Stimulated activated naive B cell treated with anti-CD40 and anti-IgM and Interleukin-4, amounts not matched to agents 10 μg/mL and 1 μg/mL and 100 μg/mL, for 72 hours (primary cell): ENCODE data around the gene HOXD9.

ENCODE experiments used
- ATAC-seq, 2 donors: fragments of 150-1000 bp; cut with Tn5 transposase; replicated peaks; 2 replicates each; pipeline ENCODE4 v1.10.0; 2021; ENCODE audit warnings: moderate library complexity in 1 of 2
- DNase-seq: peaks from one replicate; pipeline ENCODE4 v3.0.0; 2021
- H3K27ac Mint-ChIP-seq: one replicate; pipeline ENCODE4 v1.8.0; 2022; ENCODE audit warnings: mild to moderate bottlenecking, mixed read lengths
- H3K27me3 Mint-ChIP-seq, 2 donors: one replicate each; pipeline ENCODE4 v1.8.0; 2022; ENCODE audit warnings: mixed read lengths in 2 of 2
- H3K36me3 Mint-ChIP-seq, 2 donors: one replicate each; pipeline ENCODE4 v1.8.0; 2022; ENCODE audit warnings: mixed read lengths in 2 of 2, mild to moderate bottlenecking in 1 of 2
- H3K4me1 Mint-ChIP-seq, 2 donors: one replicate each; pipeline ENCODE4 v1.8.0; 2022; ENCODE audit warnings: mixed read lengths in 2 of 2, mild to moderate bottlenecking in 1 of 2
- H3K4me3 Mint-ChIP-seq, 2 donors: one replicate each; pipeline ENCODE4 v1.8.0; 2022; ENCODE audit warnings: mild to moderate bottlenecking in 2 of 2, mixed read lengths in 2 of 2, moderate library complexity in 1 of 2
- H3K9me3 Mint-ChIP-seq, 2 donors: one replicate each; pipeline ENCODE4 v1.8.0; 2022; ENCODE audit warnings: mixed read lengths in 2 of 2, mild to moderate bottlenecking in 1 of 2

HOXD9 gene

DNA sequence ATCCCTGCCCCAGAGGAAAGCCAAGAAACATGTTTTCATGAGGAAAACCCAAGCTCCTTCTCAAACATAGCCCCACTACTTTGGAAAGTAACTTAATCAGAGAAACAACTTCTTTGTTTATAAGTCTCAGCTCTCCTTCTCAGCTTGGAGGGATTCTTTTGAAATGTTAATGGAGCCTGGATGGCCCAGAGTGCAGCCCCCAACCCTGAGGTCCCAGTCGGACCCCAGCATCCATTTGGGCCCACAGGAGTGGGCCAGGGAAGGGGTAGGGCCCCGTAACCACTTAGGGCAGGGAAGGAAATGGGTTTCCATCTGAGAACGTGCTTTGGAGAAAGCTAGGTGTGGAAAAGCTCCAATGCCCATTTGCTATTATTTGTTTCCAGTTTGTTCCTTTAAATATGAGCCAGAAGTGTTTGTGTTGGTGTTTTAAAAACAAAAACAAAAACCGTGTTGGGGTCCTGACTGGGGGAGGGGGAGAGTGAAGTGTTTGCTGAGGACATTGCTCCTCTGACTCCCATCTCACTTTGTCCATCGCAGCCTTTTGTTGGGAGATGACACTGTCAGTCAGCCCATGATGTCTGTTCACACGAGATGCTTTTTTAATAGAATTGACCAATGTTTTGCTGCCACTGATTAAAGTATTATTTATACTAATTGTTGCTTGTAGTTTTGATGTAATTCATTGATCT lies 33.0 kb downstream of the HOXD9 start:
- Mint-ChIP-seq H3K27me3 (peaks cover 53 to 92% of the 10 kb centered on the region in 2 donors), H3K4me1 (peaks cover 5 to 13% of the 10 kb centered on the region in 2 donors), H3K4me3 (no peak overlapping the region), H3K27ac (no peak overlapping the region), H3K36me3 (peaks cover 0 to 5% of the 10 kb centered on the region in 2 donors), H3K9me3 (peaks cover 0 to 4% of the 10 kb centered on the region in 2 donors)
- no peak for ATAC-seq
- DNase-seq, result no peak

DNA sequence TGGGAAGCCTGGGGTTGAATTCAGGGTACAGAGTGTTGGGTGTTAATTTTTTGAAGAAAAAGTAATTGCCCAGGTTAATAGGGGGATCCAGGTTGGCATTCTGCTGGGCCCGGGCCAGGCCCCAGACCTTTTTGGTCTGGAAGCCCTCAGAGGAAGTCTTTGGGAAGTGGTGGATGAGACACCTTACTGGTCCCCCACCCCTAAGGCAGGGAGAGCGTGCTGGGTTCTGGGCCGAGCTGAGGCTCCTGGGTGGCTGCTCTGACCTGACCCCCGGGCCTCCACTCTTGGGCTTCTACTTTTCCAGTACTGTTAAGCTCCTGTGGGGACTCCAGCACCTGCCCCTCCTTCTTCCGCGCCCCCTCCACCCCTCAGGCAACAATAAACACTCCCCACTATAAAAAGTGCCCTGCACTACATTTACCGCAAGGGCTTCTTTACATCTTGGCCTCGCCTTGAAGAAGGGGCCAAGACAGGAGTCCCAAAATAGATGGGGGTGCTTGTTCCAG lies 33.8 kb downstream of the HOXD9 start:
- ATAC-seq (no peak), DNase-seq (no peak)
- Mint-ChIP-seq H3K27me3 (peaks cover 53 to 92% of the 10 kb centered on the region in 2 donors), H3K4me1 (peaks cover 7 to 8% of the 10 kb centered on the region in 2 donors), H3K4me3 (no peak overlapping the region), H3K27ac (peak overlapping the region; percentile 42), H3K36me3 (peaks cover 0 to 4% of the 10 kb centered on the region in 2 donors), H3K9me3 (peaks cover 0 to 7% of the 10 kb centered on the region in 2 donors)

- H3K36me3 Mint-ChIP-seq, result peaks cover 0 to 4% of the 10 kb centered on the region in 2 donors
- peak within 1 kb of the TSS; percentile 84 for H3K27ac Mint-ChIP-seq
- peaks cover 0 to 7% of the 10 kb centered on the region in 2 donors for H3K9me3 Mint-ChIP-seq
- DNase-seq, result no peak
- peaks cover 6 to 7% of the 10 kb centered on the region in 2 donors for H3K4me1 Mint-ChIP-seq
- peak within 1 kb of the TSS; percentile 1 to 71 for H3K4me3 Mint-ChIP-seq
- peaks cover 56 to 92% of the 10 kb centered on the region in 2 donors for H3K27me3 Mint-ChIP-seq
- no peak for ATAC-seq
These were observed 34.4 kb downstream of the HOXD9 start, which contains the start of gene HOXD3 for GRCh38 chr2:176156807-176157498. Gene HOXD3, plus strand, starts transcription at chr2:176157307. Its CDS starts 11,808 bp downstream, at chr2:176169115.

DNA sequence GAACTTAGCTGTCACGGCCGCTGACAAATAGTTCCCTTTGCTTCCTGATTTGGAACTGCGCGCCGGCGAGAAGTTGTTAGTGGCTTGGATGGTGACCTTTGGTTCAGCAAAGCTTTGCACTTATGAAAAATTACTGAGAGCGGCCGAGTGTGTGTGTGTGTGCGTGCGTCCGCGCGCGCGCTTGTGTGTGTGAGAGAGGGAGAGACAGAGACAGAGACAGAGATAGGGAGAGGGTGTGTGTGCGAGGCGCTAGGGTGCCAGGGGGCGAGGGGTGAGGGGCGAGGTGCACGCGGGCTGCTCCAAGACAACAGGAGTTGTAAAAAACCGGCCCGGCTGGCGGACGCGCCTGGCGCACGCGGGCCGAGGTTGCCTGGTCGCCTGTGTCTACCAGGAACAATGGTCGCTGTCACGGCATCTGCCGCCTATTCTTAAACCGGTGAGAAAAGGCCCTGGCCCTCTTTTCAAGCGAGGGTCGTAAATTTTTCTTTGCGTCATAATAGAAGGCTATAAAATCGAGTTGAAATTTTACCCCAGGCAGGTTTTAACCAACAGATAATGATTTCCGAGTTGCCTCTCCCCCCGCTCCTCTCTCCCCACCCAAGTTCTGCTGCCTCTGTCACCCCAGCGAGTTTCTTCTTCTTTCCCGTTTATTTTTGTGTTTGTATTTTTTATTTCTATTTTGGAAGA lies 35.1 kb downstream of the HOXD9 start:
- Mint-ChIP-seq H3K27me3 (peaks cover 60 to 90% of the 10 kb centered on the region in 2 donors), H3K9me3 (peaks cover 0 to 7% of the 10 kb centered on the region in 2 donors), H3K4me1 (peaks cover 6 to 7% of the 10 kb centered on the region in 2 donors), H3K36me3 (peaks cover 0 to 4% of the 10 kb centered on the region in 2 donors), H3K27ac (peak overlapping the region; percentile 84), H3K4me3 (peak overlapping the region; percentile 1 to 71)
- DNase-seq (no peak), ATAC-seq (no peak)

DNA sequence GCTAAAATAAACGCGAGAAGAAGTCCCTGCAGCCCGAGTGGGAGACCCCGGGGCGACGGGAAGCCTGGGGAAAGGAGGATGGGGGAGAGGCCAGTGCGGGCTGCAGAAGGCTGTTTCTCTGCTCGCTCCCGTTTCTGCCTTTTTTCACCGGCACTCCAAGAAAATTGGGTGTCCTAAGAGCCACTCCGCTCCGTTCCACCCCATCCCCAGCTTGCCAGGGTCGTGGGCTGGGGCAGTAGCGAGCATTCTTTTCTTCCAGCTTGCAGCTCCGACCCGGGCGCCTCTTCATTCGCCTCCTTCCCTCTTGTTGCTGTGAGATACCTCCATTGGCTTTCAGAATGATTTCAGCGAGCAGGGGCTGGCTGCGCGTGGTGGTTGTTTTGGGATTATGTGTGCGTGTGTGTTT lies 35.7 kb downstream of the HOXD9 start:
- H3K36me3 Mint-ChIP-seq, result peaks cover 0 to 4% of the 10 kb centered on the region in 2 donors
- peaks cover 61 to 89% of the 10 kb centered on the region in 2 donors for H3K27me3 Mint-ChIP-seq
- no peak for DNase-seq
- ATAC-seq, result no peak
- peak overlapping the region; percentile 85 for H3K27ac Mint-ChIP-seq
- peaks cover 6 to 8% of the 10 kb centered on the region in 2 donors for H3K4me1 Mint-ChIP-seq
- peaks cover 0 to 7% of the 10 kb centered on the region in 2 donors for H3K9me3 Mint-ChIP-seq
- peak overlapping the region in 1 of 2 donors; percentile 23 for H3K4me3 Mint-ChIP-seq

- Mint-ChIP-seq H3K9me3 (peaks cover 5 to 8% of the 10 kb centered on the region in 2 donors), H3K27ac (peak overlapping the region; percentile 80), H3K4me3 (no peak overlapping the region), H3K36me3 (peaks cover 0 to 9% of the 10 kb centered on the region in 2 donors), H3K27me3 (peaks cover 69 to 91% of the 10 kb centered on the region in 2 donors), H3K4me1 (peaks cover 6 to 9% of the 10 kb centered on the region in 2 donors)
- ATAC-seq (no peak), DNase-seq (no peak)
These were observed 36.5 kb downstream of the HOXD9 start for GRCh38 chr2:176158855-176159662.

GRCh38 chr2:176159663-176160250 lies 37.2 kb downstream of the HOXD9 start:
- Mint-ChIP-seq H3K27ac (peak overlapping the region; percentile 80), H3K27me3 (peaks cover 67 to 91% of the 10 kb centered on the region in 2 donors), H3K9me3 (peaks cover 7 to 10% of the 10 kb centered on the region in 2 donors), H3K36me3 (peaks cover 0 to 12% of the 10 kb centered on the region in 2 donors), H3K4me1 (peaks cover 6 to 9% of the 10 kb centered on the region in 2 donors), H3K4me3 (peak overlapping the region in 1 of 2 donors; percentile 28)
- ATAC-seq (no peak), DNase-seq (no peak)

DNA sequence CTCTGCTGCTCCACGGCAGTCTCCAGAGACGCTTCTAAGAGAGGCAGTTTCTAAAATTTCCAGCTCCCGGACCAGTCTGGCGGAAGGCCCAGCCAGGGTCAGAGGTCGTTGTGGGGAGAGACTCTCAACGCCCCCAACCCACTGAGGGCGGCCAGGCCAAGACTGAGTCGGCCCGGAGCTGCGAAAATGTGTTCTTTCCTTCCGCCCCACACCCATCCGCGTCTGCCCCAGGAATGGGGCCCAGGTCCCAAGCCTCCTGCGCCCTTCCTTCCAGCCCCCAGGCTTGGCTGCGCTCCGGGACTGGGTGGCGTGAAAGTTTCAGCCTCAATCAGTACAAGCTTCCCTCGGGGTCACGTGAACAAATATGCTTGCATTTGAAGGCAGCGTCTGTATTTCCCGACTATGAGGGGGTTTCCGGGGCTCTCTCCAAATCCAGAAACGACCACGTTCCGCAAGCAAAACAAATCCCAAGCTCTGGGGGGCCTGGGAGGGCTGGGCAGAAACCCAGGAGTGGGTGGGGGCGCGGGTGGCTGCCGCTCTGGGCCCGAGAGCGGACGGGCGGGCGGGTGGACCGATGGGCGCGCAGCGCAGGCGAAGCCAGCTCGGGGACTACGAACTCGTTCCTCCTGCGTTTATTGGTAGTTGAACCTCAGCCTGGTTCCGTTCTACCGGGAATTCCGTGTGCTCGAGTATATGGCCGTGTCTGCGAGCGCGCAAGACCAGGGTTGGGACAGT lies 37.9 kb downstream of the HOXD9 start:
- Mint-ChIP-seq H3K4me1 (peaks cover 6 to 9% of the 10 kb centered on the region in 2 donors), H3K27me3 (peaks cover 64 to 91% of the 10 kb centered on the region in 2 donors), H3K36me3 (peaks cover 0 to 12% of the 10 kb centered on the region in 2 donors), H3K27ac (peak overlapping the region; percentile 71), H3K4me3 (no peak overlapping the region), H3K9me3 (peaks cover 7 to 10% of the 10 kb centered on the region in 2 donors)
- DNase-seq, result no peak
- ATAC-seq, result no peak

DNA sequence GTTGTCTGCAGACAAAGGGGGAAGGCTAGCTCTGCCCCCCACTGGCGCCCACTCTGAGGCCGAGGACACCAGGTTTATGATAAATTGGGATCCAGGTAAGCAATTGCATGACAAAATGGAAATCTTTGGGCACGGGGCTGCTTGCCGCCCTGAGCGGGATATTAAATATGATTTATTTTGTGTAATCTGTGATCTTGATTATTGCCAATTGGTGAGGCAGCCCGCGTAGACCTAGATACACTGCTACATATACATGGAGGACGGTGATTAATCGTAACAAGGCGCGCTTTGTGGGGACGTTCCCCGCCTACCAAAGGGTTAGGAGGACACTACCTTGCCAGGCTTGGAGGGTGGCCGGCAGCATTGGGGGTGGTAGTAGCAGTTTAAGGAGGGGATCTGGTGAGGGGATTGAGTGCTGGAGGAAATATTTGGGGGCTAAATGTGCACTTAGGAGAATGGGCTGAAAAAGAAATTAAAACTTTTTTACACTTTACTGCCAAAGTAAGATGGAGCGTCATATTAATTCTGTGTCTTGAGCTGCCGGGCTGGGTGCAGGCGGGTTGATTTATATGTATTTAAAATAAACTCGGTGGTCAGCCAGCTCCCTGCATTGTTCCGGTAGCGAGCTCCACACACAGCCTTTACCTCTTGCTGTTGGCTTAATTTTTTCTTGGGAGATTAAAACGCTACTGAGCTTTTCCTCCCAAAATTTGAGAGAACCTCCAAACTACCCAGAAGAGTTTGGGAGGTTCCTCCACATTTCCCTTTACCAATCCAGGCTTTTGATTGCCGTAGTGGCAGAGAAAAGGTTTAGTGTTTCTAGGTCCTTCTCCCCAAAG lies 38.7 kb downstream of the HOXD9 start:
- Mint-ChIP-seq H3K27ac (peak overlapping the region; percentile 71), H3K9me3 (peaks cover 7 to 10% of the 10 kb centered on the region in 2 donors), H3K4me1 (peaks cover 6 to 9% of the 10 kb centered on the region in 2 donors), H3K27me3 (peaks cover 68 to 91% of the 10 kb centered on the region in 2 donors), H3K36me3 (peaks cover 0 to 12% of the 10 kb centered on the region in 2 donors), H3K4me3 (no peak overlapping the region)
- ATAC-seq, result no peak
- no peak for DNase-seq

- DNase-seq, result no peak
- ATAC-seq, result no peak
- H3K4me3 Mint-ChIP-seq, result no peak overlapping the region
- peaks cover 7 to 10% of the 10 kb centered on the region in 2 donors for H3K9me3 Mint-ChIP-seq
- peak overlapping the region; percentile 22 for H3K27ac Mint-ChIP-seq
- peaks cover 70 to 91% of the 10 kb centered on the region in 2 donors for H3K27me3 Mint-ChIP-seq
- H3K36me3 Mint-ChIP-seq, result peaks cover 0 to 12% of the 10 kb centered on the region in 2 donors
- H3K4me1 Mint-ChIP-seq, result peaks cover 6 to 9% of the 10 kb centered on the region in 2 donors
These were observed 39.5 kb downstream of the HOXD9 start for GRCh38 chr2:176161825-176162626.

GRCh38 chr2:176162911-176163671 lies 40.6 kb downstream of the HOXD9 start:
- DNase-seq, result no peak
- Mint-ChIP-seq H3K4me1 (peaks cover 0 to 6% of the 10 kb centered on the region in 2 donors), H3K9me3 (peaks cover 6 to 7% of the 10 kb centered on the region in 2 donors), H3K4me3 (no peak overlapping the region), H3K36me3 (peaks cover 0 to 8% of the 10 kb centered on the region in 2 donors), H3K27ac (no peak overlapping the region), H3K27me3 (peaks cover 71 to 92% of the 10 kb centered on the region in 2 donors)
- ATAC-seq, result no peak
